Caco-2 (cell line): Measurements from ENCODE around the gene LDB3. TPM values are rescaled to one million over a fixed set of nuclear protein-coding genes. Genes with fewer than 3 reads are reported as not detected.

Experiments
- BruUV-seq: library from RNA; stranded (reverse); fragments of 400-500 nt; replicated peaks from 2 replicates; lab custom pipeline; 2021; lab: Mats Ljungman, UMichigan
- CTCF ChIA-PET: fragments of 300-600 bp; sonication (Branson Sonifier 250); formaldehyde crosslinking; loops from one replicate; lab custom pipeline; 2022; ENCODE audit warnings: antibody characterized with exemption; lab: Charles Lee
- POLR2A ChIA-PET: fragments of 300-600 bp; sonication (Branson Sonifier 250); formaldehyde crosslinking; loops from one replicate; lab custom pipeline; 2022; ENCODE audit warnings: antibody characterized with exemption; lab: Charles Lee
- DNase-seq, 2 experiments: peaks; one replicate each; pipeline versions ENCODE4 v3.0.0 to v3.0.0-alpha.2; 2020 to 2022
- H3K27me3 ChIP-seq: replicated peaks from 2 replicates; pipeline ENCODE4 v1.6.0; 2011; ENCODE audit warnings: low read length; ENCODE audit not compliant: control insufficient read depth, insufficient read depth
- H3K36me3 ChIP-seq: 2 replicates; pipeline ENCODE4 v1.5.1; 2011; ENCODE audit warnings: low read length; ENCODE audit not compliant: control insufficient read depth, insufficient read depth
- H3K4me1 ChIP-seq: fragments of 250-450 bp; sonication (Bioruptor Pico); 2 replicates; pipeline ENCODE4 v1.5.1; 2020; ENCODE audit warnings: mild to moderate bottlenecking
- H3K4me3 ChIP-seq: 2 replicates; pipeline ENCODE4 v1.5.1; 2011; ENCODE audit warnings: low read depth, mild to moderate bottlenecking, control low read depth, low read length
- H3K9me3 ChIP-seq: fragments of 250-450 bp; sonication (Bioruptor Pico); 2 replicates; pipeline ENCODE4 v1.5.1; 2020; ENCODE audit warnings: mild to moderate bottlenecking, moderate library complexity
- H3K27ac Mint-ChIP-seq: one replicate; pipeline ENCODE4 v1.8.0; 2022; ENCODE audit warnings: mixed read lengths; ENCODE audit not compliant: unreplicated experiment
- H3K27me3 Mint-ChIP-seq: one replicate; pipeline ENCODE4 v1.8.0; 2022; ENCODE audit warnings: mixed read lengths; ENCODE audit not compliant: insufficient read depth, unreplicated experiment
- H3K36me3 Mint-ChIP-seq: one replicate; pipeline ENCODE4 v1.8.0; 2022; ENCODE audit warnings: mild to moderate bottlenecking, mixed read lengths; ENCODE audit not compliant: insufficient read depth, unreplicated experiment
- H3K4me1 Mint-ChIP-seq: one replicate; pipeline ENCODE4 v1.8.0; 2022; ENCODE audit warnings: low read depth, mixed read lengths; ENCODE audit not compliant: unreplicated experiment
- H3K4me3 Mint-ChIP-seq: one replicate; pipeline ENCODE4 v1.8.0; 2022; ENCODE audit warnings: mild to moderate bottlenecking, moderate library complexity, mixed read lengths; ENCODE audit not compliant: unreplicated experiment
- H3K9me3 Mint-ChIP-seq: one replicate; pipeline ENCODE4 v1.8.0; 2022; ENCODE audit warnings: mixed read lengths; ENCODE audit not compliant: unreplicated experiment
- CTCF ChIP-seq, 2 experiments: fragments of 200-600 bp in 1 of 2; IDR thresholded peaks; 1 replicate in 1 of 2; 2 replicates in 1 of 2; pipeline versions ENCODE4 v1.5.1 to v1.8.0; 2011 to 2022; ENCODE audit warnings: antibody characterized with exemption in 1 of 2, control low read depth in 1 of 2, inconsistent platforms in 1 of 2, low read depth in 1 of 2, low read length in 1 of 2, mild to moderate bottlenecking in 1 of 2, moderate library complexity in 1 of 2; ENCODE audit not compliant: insufficient read depth in 1 of 2, severe bottlenecking in 1 of 2, unreplicated experiment in 1 of 2
- intact Hi-C: fragments of 100-400 bp; cut with micrococcal nuclease; formaldehyde crosslinking; loops from one replicate; pipeline ENCODE4 v1.10.0; 2022; ENCODE audit not compliant: unreplicated experiment
- total RNA-seq: library from RNA; stranded (reverse); gene quantifications from 2 replicates; pipeline ENCODE4 v1.2.3, GENCODE V29; 2022

Gene LDB3
- total RNA-seq, 1 experiment from 2014 or later, result 0.09 TPM

- BruUV-seq, result no TSS peak
- H3K27me3 Mint-ChIP-seq, result no peaks in the 10 kb centered on the region
- Histone ChIP-seq H3K36me3 (no peaks in the 10 kb centered on the region), H3K27me3 (no peaks in the 10 kb centered on the region), H3K4me3 (no peak overlapping the region), H3K4me1 (no peaks in the 10 kb centered on the region), H3K9me3 (no peaks in the 10 kb centered on the region)
- H3K4me3 Mint-ChIP-seq, result no peak overlapping the region
- POLR2A ChIA-PET, result no interaction called here
- H3K4me1 Mint-ChIP-seq, result no peaks in the 10 kb centered on the region
- CTCF ChIA-PET, result no interaction called here
- no peak for DNase-seq
- intact Hi-C loops, result no loop called here
- no peak overlapping the region for H3K27ac Mint-ChIP-seq
- H3K36me3 Mint-ChIP-seq, result no peaks in the 10 kb centered on the region
- no peaks in the 10 kb centered on the region for H3K9me3 Mint-ChIP-seq
- no peak for TF ChIP-seq CTCF (IDR thresholded peaks at IDR 0.05; ENCODE audit: insufficient read depth in 1 of 2, low read depth in 1 of 2, low read length in 1 of 2, severe bottlenecking in 1 of 2, unreplicated experiment in 1 of 2)
These were observed 19.4 kb upstream of the LDB3 start for GRCh38 chr10:86648704-86649427.

GRCh38 chr10:86649471-86650150 is 18.7 kb upstream of the LDB3 start:
- H3K36me3 Mint-ChIP-seq, result no peaks in the 10 kb centered on the region
- Histone ChIP-seq H3K4me1 (no peaks in the 10 kb centered on the region), H3K27me3 (no peaks in the 10 kb centered on the region), H3K36me3 (no peaks in the 10 kb centered on the region), H3K9me3 (no peaks in the 10 kb centered on the region), H3K4me3 (no peak overlapping the region)
- no peak for DNase-seq
- ChIA-PET POLR2A (no interaction called here), CTCF (no interaction called here)
- no peak overlapping the region for H3K4me3 Mint-ChIP-seq
- no peaks in the 10 kb centered on the region for H3K27me3 Mint-ChIP-seq
- no peak overlapping the region for H3K27ac Mint-ChIP-seq
- H3K9me3 Mint-ChIP-seq, result no peaks in the 10 kb centered on the region
- TF ChIP-seq CTCF (IDR thresholded peaks at IDR 0.05; ENCODE audit: insufficient read depth in 1 of 2, low read depth in 1 of 2, low read length in 1 of 2, severe bottlenecking in 1 of 2, unreplicated experiment in 1 of 2), result no peak
- intact Hi-C loops, result no loop called here
- H3K4me1 Mint-ChIP-seq, result no peaks in the 10 kb centered on the region
- BruUV-seq, result no TSS peak

- no TSS peak for BruUV-seq
- POLR2A ChIA-PET, result no interaction called here
These were observed 18.2 kb upstream of the LDB3 start for GRCh38 chr10:86650151-86650550.

More at GRCh38 chr10:86650151-86650550, 18.2 kb upstream of the LDB3 start:
- intact Hi-C loops, result no loop called here
- CTCF ChIA-PET, result no interaction called here
- Histone ChIP-seq H3K4me1 (no peaks in the 10 kb centered on the region), H3K36me3 (no peaks in the 10 kb centered on the region), H3K27me3 (no peaks in the 10 kb centered on the region), H3K9me3 (no peaks in the 10 kb centered on the region), H3K4me3 (no peak overlapping the region)
- H3K27me3 Mint-ChIP-seq, result no peaks in the 10 kb centered on the region
- H3K27ac Mint-ChIP-seq, result no peak overlapping the region
- no peak for DNase-seq
- no peaks in the 10 kb centered on the region for H3K4me1 Mint-ChIP-seq
- no peaks in the 10 kb centered on the region for H3K9me3 Mint-ChIP-seq
- TF ChIP-seq CTCF (IDR thresholded peaks at IDR 0.05; ENCODE audit: insufficient read depth in 1 of 2, low read depth in 1 of 2, low read length in 1 of 2, severe bottlenecking in 1 of 2, unreplicated experiment in 1 of 2), result no peak
- no peak overlapping the region for H3K4me3 Mint-ChIP-seq
- H3K36me3 Mint-ChIP-seq, result no peaks in the 10 kb centered on the region
